Renal cortical epithelial cell (primary cell): ENCODE results near the gene CAP1. TPM values are rescaled to one million over a fixed set of nuclear protein-coding genes. Genes with fewer than 3 reads are reported as not detected.
A peak's percentile ranks its signal among the peaks of the same experiment; 100 is the strongest.
"Not testable (repeated sequence)": the region's sequence is repeated elsewhere in the genome, so short reads cannot be mapped to it uniquely, and the experiment has no call there.

ENCODE experiments used
- DNase-seq: peaks from one replicate; pipeline ENCODE4 v3.0.0-alpha.2; 2011; ENCODE audit warnings: low read depth
- total RNA-seq: library from RNA; depleted of rRNA; stranded (reverse); fragments of >200 nt; gene quantifications from 2 replicates; pipeline ENCODE4 v1.2.3, GENCODE V29; 2014

Gene CAP1, protein sequence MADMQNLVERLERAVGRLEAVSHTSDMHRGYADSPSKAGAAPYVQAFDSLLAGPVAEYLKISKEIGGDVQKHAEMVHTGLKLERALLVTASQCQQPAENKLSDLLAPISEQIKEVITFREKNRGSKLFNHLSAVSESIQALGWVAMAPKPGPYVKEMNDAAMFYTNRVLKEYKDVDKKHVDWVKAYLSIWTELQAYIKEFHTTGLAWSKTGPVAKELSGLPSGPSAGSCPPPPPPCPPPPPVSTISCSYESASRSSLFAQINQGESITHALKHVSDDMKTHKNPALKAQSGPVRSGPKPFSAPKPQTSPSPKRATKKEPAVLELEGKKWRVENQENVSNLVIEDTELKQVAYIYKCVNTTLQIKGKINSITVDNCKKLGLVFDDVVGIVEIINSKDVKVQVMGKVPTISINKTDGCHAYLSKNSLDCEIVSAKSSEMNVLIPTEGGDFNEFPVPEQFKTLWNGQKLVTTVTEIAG
- 503 and 992 TPM in 2 replicates for total RNA-seq

DNA sequence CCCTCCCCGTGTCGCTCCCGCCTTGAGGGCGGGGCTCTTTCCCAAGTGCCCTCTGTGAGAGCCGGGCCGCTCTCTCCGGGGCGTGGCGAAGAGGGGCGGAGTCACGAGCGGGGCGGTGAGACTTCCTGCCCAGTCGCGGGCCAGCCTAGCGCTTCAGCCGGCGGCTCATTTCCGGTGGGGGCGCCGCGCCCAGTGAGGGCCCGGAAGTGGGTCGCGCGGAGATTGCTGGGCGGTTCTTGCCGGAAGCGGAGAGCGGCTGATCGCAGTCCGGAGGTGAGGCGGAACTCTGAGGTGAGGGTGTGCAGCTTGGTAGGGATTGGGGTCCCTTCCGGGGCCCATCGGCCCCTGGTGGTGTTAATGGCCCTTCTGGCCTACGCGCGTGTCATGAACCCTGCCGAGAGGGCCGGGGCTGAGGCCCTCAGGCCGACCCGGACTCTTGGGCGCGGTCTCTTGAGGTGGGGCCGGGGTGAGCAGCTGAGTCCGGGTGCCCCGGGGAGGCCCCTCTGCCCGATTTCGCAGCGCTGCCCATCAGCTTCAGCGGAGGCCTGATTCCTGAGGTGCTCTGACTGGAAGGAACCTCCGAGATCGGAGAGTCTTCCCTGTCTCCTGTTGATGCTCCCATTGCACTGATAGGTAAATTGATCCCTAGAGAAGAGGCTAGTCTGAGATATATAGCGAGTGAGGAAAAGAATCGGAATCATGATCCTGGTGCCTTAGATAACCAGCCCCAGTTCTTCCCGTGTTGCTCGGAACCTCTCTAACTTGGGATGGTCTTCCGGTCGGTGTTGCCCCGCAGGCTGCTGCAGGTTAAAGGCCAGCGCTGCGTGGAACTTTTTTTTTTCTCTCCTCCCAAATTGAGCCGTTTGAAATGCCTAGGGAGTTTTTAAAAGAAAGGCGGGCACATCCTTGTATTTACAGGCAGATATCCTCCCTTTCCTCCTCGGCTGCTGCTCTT lies at the start of gene CAP1:
CAP1 (plus strand) TSS at position 219 of the 955 bp plus-strand sequence. CDS start 18,618 bp downstream, outside the sequence.
- peak; percentile 93 for DNase-seq

DNA sequence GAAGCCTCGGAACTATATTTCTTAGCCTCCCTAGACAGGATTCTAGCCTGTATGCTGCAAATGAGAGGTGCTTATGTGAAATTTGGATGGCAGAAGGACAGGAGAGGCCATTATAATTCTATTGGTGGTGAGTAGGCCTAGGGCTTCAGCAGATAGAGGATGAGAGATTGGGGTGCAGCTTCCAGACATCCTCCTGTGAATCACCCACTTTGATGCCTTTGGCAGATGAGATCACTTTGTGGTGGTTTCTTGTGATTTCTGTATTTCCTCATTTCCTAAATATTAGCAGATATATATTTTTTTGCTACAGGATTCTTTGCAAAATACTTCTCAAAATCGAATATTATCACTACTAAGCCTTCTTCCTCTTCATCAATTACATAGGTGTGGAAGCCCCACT lies 48.3 kb upstream of the CAP1 start:
- no peak for DNase-seq

DNA sequence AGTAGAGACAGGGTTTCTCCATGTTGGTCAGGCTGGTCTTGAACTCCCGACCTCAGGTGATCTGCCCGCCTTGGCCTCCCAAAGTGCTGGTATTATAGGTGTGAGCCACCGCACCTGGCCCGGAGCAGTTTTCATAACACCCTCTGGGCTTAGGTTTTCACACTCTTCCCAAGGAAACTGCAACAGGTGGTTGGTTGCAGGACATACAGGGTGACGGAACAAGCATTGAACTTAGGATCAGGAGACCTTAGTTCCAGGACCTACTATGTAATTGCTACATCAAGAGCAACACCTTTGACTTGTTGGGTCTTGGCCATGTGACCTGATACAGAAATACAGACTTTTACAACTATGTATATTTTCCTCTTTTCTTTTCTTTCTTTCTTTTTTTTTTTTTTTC lies 47.6 kb upstream of the CAP1 start:
- DNase-seq: no peak

DNA sequence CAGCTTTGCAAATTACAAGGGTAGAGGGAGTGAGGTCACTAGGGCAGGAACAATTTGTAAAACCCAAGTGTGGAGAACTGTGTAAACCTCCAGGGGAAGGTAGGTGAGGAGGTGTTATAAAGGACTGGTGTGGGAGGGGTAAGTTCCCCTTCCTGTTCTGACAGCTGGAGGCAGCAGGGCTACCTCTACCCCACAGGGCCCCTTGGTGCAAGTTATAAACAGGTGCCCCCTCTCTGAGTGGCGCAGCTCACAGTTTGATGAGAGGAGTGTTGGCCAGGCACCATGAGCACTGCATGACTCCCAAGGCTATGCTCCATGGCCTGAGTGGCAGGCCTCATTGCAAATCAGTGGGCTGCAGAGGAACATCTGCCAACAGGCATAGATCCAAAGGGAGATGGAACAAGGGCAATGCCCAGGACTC lies 44.5 kb upstream of the CAP1 start:
- DNase-seq: no peak

DNA sequence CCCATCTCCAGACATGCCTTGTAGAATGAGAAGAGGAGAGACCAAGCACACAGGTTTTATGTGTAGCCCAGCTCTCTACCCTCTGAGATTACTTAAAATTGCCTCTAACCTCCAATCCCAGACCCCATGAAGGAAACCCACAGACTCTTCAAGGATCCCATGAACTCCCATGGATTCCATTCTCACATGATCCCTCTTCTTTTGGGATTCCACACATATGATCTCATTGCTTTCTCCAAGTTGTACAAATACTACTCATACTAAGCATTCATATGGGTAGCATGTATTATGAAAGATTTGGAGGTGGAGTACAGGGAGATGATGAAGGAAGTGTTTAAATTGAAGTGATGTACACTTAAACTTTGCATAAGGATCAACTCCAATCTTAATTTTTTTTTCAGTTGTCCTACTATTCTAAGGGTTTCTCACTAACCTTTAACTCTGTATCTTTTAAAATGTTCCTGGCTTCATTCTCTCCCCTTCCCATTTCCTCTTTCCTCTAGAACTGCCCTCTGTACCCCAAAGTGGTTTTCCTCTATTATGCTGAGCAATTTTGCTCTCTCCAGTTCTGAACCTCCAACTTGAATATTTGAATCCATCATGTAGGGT lies 44.0 kb upstream of the CAP1 start:
- DNase-seq: peak; percentile 13

DNA sequence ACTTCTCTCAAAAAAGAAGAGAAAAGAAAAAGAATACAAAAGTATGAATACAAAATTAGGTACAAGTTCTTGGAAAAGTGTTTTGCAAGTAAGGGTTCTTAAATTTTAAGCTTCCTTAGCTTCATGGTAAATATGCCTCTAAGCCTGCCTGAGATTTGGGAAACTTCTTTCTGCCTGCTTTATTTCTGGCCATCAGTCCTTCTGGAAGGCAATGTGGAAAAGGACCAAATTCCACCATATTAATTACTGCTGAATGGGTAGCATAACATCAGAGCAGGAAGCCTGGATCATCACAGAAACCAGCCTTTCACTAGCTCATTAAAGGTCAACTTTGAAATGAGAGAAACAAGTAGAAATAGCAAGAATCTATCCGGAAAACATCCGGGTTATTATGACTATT lies 39.1 kb upstream of the CAP1 start:
- no peak for DNase-seq

DNA sequence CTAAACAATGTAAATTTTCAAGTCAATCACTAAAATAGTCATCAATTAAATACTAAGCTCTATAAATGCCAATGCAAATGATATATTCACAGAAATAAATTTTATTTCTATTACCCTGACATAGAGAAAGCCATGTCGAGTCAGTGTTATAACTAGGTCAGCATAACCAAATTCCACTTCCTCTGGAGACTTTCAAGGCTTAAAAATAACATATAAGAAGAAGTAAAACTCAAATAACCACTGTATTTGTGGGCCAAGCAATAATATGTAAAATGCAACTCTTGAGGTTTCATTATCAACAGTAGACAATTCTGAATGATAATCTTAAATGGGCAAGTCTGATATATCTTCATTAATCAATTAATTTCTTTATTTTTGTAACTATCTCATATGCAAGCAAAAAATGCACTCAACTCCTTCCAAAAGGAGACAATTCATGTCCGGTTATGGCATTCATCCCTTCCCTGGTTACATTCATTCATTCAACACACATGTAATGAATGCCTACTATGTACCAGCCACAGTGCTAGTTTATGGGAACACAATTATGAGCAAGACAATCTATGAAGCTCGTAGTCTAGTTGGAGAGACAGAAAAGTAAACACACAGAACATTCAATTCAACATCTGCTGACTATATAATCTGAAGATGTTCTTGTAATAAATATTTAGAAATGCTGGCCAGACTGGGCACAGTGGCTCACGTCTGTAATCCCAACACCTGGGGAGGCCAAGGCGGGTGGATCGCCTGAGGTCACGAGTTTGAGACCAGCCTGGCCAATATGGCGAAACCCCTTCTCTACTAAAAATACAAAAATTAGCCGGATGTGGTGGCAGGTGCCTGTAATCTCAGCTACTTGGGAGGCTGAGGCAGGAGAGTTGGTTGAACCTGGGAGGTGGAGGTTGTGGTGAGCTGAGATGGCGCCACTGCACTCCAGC lies 37.1 kb upstream of the CAP1 start:
- no peak for DNase-seq

DNA sequence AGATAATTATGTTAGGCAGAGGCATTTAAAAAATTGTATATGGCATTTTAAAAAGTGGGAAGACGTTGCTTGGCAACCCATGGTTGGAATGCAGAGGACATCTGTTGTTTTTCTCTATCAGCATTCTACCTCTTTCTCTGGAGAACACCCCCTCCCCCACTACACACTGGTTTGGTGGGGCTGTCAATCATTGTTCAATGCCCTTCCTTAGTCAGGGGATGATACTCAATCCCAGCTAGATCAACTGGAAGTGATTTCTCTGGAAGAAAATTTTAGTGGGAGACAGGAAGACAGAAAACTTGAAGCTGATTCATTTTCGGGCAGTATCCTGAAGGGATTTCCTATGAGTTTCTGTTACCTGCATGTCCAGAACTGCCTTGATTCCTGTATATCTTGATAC lies 35.7 kb upstream of the CAP1 start:
- no peak for DNase-seq

DNA sequence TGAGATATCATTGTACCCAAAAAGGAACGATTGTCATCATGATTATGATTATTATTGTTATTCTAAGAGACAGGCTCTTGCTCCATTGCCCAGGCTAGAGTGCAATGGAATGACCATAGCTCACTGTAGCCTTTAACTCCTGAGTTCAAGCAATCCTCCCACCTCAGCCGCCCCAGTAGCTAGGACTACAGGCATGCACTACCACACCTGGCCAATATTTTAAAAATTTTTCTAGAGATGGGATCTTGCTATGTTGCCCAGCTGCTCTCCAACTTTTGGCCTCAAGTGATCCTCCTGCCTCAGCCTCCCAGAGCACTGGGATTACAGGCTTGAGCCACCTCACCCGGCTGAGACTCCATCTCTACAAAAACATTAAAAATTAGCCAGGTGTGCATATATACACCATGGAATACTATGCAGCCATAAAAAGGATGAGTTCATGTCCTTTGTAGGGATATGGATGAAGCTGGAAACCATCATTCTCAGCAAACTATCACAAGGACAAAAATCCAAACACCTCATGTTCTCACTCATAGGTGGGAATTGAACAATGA lies 33.0 kb upstream of the CAP1 start:
- not testable (repeated sequence) for DNase-seq

DNA sequence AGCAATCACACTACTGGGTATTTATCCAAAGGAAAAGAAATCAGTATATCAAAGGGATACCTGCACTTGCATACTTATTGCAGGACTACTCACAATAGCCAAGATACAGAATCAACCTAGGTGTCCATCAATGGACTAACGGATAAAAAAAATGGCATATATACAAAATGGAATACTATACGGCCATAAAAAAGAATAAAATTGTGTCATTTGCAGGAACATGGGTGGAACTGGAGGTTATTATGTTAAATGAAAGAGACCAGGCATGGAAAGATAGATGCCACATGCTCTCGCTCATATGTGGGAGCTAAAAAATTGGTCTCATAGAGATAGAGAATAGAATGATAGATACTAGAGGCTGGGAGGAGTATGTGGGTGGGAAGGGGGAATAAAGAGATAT lies 29.3 kb upstream of the CAP1 start:
- no peak for DNase-seq

DNA sequence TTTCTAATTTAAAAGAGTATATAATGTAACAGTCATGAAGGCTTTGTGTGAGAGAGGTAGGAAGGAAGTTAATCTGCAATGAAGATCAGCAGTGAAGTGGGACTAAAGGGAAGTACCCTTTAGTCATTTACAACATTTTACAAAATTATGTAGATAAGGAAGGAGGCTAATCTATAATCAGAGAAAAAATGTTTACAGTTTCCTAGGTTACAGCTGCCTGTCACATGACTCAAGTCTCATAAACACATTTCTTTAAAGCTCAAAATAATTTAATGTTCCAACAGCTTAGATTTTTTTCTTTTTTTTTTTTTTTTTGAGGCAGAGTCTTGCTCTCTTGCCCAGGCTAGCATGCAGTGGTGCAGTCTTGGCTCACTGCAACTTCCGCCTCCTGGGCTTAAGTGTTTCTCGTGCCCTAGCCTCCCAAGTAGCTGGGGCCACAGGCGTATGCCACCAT lies 26.2 kb upstream of the CAP1 start:
- DNase-seq: peak; percentile 12

DNA sequence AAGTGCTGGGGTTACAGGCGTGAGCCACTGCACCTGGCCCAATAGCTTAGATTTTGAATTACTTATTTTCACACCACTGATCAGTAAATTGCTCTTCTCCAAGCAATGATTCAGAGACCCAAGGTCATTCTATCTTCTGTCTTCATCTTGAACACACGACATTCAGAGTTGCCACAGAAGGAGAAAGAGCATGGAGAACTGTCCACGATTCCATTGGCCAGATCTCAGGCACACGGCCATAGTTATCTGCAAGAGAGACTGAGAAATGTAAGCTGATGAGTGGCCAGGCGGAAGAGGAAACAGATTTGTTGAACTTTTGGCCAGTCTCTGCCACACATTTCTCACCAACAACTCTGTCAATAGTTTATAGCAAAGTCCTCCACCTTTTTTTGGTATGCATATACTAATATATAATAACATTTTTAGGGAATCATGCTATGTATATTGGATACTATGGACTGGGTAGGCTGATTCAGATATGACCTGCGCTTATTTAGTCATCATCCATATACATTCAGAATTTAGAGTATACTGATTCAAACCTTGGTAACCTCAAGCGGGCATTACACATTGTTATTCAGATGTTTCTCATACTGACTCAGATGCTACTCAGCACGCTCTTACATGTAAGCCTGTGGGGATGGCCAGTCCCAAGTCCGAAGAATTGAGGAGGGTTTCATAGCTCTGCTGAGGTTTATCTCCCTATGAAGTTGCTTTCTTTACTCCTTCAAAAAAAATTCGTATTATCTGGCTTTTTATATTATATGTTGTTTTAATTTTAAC lies 25.5 kb upstream of the CAP1 start:
- peak; percentile 71 for DNase-seq

DNA sequence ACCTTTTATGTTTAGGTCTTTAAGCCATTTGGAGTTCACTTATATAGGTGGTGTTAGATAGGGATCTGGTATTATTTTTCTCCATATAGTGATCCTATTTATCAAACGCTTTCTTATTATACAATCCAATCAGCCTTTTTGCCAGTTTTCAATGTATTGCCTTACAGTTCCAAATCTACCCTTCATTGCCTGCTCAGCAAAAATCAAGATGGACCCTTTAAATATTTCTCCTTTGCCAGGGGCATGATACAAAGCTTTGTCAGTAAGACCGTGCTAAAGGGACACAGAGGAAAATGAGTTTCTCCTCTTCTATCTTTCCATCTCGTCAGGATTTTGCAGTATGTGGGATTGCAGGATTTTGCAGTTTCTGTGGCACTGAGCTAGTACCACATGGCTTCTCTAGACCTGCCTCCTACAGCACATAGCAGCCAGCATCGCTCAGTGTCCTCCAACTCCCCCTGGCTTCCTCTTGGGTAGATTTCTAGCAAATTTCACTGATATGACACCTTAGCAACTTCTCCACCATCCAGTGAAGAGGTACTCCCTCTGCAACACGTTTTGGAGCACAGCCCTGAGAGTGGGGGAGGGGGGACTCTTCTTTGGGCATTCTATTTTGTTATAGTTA lies 22.5 kb upstream of the CAP1 start:
- DNase-seq: no peak

DNA sequence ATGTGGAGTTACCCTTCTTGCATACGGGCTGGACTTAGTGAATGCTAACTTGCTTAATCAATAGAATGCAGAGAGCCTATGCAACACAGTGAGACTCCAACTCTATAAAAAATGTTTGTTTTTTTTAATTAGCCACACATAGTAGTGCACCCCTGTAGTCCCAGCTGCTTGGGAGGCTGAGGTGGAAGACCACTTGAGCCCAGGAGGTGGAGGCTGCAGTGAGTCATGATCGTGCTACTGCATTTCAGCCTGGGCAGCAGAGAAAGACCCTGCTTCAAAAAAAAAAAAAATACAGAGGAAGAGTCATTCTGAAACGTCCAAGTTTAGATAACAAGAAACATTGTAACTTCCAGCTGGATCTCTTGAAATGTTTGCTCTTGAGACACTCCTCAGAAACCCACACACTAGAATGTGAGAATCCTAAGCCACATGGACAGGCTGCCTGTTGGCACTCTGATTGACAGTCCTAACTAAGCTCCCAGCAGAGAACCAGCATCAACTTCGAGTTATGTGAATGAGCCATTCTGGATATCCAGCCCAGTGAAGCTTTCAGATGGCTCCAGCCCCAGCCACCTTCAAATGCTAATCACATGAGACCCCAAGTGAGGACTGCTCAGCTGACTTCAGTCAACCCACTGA lies 20.0 kb upstream of the CAP1 start:
- no peak for DNase-seq

DNA sequence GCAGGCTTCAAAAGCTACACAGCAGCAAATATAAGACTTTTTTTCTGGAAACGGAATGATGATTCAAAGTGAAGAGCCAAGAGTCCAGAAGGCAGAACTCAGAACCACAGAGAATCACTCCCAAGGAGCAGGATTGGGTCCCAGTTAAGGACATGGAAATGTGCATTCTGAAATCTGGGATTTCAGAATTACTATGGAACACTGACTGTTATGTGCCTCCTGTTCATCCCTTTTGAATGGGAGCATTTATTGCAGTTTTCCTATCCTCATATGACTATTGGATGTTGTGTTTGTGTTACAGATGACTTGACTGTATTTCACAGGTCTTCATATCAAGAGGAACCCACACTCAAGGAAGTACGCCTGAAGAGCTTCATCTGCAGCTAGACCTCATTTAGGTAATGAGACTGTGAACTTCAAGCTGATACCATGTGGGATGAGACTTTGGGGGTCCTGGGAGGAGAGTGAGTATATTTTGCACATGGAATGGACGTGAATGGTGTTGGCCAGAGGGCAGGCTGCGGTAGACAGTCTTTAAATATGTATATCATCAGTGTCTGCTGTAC lies 17.1 kb upstream of the CAP1 start:
- no peak for DNase-seq

DNA sequence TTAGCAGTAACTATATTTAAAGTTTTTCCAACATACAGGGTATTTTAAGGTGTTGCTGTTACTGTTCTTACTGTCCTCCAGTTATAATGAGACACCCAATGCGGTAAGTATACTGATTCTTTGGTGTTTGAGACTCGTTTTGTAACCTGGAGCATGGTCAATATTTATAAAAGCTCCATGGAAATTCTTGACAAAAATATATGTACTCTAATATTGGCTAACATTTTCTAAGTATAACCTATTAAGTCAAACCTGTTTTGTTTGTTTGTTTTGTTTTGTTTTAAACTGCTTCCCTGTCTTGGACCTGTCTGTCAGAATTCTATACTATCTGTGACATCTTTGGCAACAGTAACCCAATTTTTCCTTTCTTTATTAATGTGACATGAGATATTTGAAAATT lies 15.9 kb upstream of the CAP1 start:
- no peak for DNase-seq

DNA sequence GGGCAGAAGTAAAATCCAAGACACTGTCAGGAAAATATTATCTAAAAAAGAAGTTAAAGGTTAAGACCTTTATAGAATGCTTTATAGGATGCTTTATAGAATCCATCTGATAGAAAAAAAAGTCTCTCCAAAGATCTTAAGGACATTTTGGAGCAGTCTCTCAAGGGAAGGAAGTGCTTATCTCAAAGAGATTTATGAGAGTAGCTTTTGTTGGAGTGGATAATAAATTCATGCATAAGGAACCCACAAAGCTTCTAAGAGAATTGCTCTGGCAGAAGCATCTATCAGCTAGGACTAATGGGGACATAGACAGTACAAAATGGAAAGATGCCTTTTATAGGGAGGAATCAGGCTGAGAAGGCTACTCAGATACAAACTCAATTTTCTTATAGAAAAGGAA lies 12.9 kb upstream of the CAP1 start:
- DNase-seq: no peak

DNA sequence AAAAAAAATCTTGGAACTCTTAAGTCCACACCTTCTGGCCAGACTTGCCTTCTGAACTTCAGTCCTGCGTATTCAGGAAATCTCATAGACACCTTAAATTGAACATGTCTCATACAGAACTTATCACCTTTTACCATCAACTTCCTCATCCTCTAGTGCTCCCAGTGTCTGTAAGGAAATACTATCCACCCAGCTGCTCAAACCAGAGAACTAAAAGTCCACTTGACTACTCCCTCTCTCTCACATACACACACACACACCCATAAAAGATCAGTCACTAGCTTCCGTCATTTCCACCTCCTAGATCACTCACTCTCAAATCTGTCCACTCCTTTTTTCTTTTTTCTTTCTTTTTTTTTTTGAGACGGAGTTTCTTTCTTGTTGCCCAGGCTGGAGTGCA lies 10.9 kb upstream of the CAP1 start:
- DNase-seq: peak; percentile 40
